Measurements from ENCODE around the gene BIRC6.
A peak's percentile ranks its signal among the peaks of the same experiment; 100 is the strongest.
"Not testable (repeated sequence)": the region's sequence is repeated elsewhere in the genome, so short reads cannot be mapped to it uniquely, and the experiment has no call there.

Gene BIRC6

GRCh38 chr2:32356681-32357317 is at the start of gene BIRC6:
Gene BIRC6, plus strand, starts transcription at chr2:32357023. Its CDS starts 139 bp downstream, at chr2:32357162.
- peak; percentile 94 for DNase-seq (ENCODE audit: low spot score)
- TF ChIP-seq, protein P1, sequence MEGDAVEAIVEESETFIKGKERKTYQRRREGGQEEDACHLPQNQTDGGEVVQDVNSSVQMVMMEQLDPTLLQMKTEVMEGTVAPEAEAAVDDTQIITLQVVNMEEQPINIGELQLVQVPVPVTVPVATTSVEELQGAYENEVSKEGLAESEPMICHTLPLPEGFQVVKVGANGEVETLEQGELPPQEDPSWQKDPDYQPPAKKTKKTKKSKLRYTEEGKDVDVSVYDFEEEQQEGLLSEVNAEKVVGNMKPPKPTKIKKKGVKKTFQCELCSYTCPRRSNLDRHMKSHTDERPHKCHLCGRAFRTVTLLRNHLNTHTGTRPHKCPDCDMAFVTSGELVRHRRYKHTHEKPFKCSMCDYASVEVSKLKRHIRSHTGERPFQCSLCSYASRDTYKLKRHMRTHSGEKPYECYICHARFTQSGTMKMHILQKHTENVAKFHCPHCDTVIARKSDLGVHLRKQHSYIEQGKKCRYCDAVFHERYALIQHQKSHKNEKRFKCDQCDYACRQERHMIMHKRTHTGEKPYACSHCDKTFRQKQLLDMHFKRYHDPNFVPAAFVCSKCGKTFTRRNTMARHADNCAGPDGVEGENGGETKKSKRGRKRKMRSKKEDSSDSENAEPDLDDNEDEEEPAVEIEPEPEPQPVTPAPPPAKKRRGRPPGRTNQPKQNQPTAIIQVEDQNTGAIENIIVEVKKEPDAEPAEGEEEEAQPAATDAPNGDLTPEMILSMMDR (conservative IDR thresholded peaks at IDR 0.05; ENCODE audit: low read depth): no peak
- CTCF ChIA-PET: interaction anchor here (0.6 kb wide), 1 partner anchor 369 kb away, joined by 3 read pairs; no protein-coding TSS in a partner anchor
- peak within 1 kb of the TSS; percentile 94 for H3K27ac ChIP-seq
- POLR2A ChIA-PET (ENCODE audit: low non-redundant PET): interaction anchor here (0.9 kb wide), 1 partner anchor 26 kb away, joined by 4 read pairs; no protein-coding TSS in a partner anchor

GRCh38 chr2:32310577-32310976 is 46.2 kb upstream of the BIRC6 start:
- TF ChIP-seq, protein P1 (conservative IDR thresholded peaks at IDR 0.05; ENCODE audit: low read depth): no peak
- CTCF ChIA-PET: no interaction called here
- POLR2A ChIA-PET (ENCODE audit: low non-redundant PET): no interaction called here
- H3K27ac ChIP-seq: no peak overlapping the region
- DNase-seq (ENCODE audit: low spot score): no peak

GRCh38 chr2:32314886-32315285 is 41.9 kb upstream of the BIRC6 start:
- CTCF ChIA-PET: interaction anchor here (0.7 kb wide), 1 partner anchor 36 kb away, joined by 3 read pairs; no protein-coding TSS in a partner anchor
- POLR2A ChIA-PET (ENCODE audit: low non-redundant PET): no interaction called here
- TF ChIP-seq, protein P1 (conservative IDR thresholded peaks at IDR 0.05; ENCODE audit: low read depth): no peak

GRCh38 chr2:32328679-32329078 is 28.1 kb upstream of the BIRC6 start:
- POLR2A ChIA-PET (ENCODE audit: low non-redundant PET); H3K27ac ChIP-seq; CTCF ChIA-PET; DNase-seq (ENCODE audit: low spot score): not testable (repeated sequence)

More at GRCh38 chr2:32314886-32315285, 41.9 kb upstream of the BIRC6 start:
- H3K27ac ChIP-seq: no peak overlapping the region
- DNase-seq (ENCODE audit: low spot score): no peak

GRCh38 chr2:32329180-32329980 is 27.4 kb upstream of the BIRC6 start:
- H3K27ac ChIP-seq; CTCF ChIA-PET; POLR2A ChIA-PET (ENCODE audit: low non-redundant PET); DNase-seq (ENCODE audit: low spot score): not testable (repeated sequence)

DNA sequence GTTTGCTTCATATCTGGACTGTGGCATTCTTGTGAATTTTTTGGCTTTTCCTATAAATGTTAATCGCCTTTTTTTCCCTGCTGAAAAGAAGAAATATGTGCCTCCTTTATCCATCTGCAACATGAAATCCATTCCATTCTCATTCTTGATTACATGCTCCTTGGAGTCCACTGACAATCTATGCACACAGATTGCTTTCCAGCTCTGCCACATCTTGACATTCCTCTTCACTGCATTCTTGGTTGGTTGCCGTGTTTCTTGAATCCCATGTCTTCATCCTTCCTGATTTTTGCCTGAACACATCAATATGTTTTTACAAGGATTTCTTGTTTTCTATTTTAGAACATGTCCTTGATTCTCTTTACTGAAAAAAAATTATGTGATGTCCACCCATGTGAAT is 26.7 kb upstream of the BIRC6 start:
- CTCF ChIA-PET: no interaction called here
- TF ChIP-seq, protein P1 (conservative IDR thresholded peaks at IDR 0.05; ENCODE audit: low read depth): no peak
- no peak for DNase-seq (ENCODE audit: low spot score)
- POLR2A ChIA-PET (ENCODE audit: low non-redundant PET): interaction anchor here (1.0 kb wide), 1 partner anchor 26 kb away, joined by 4 read pairs; the partner anchor contains the start of gene BIRC6
- no peak overlapping the region for H3K27ac ChIP-seq

GRCh38 chr2:32342801-32343200 is 14.0 kb upstream of the BIRC6 start:
- H3K27ac ChIP-seq: no peak overlapping the region
- no peak for DNase-seq (ENCODE audit: low spot score)
- TF ChIP-seq, protein P1 (conservative IDR thresholded peaks at IDR 0.05; ENCODE audit: low read depth): no peak
- POLR2A ChIA-PET (ENCODE audit: low non-redundant PET): no interaction called here
- CTCF ChIA-PET: no interaction called here

DNA sequence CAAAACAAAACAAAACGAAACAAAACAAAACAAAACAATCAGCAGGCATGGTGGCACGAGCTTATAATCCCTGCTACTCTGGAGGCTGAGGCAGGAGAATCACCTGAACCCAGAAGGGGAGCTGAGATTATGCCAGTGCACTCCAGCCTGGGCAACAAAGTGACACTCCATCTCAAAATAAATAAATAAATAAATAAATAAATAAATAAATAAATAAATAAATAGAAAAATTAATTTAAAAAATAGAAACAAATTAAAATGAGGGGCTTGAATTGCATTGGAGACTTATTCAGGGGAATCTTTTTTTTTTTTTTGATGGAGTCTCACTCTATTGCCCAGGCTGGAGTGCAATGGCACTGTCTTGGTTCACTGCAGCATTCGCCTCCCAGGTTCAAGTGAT is 6.0 kb upstream of the BIRC6 start:
- CTCF ChIA-PET: interaction anchor here (0.6 to 0.7 kb wide), 2 partner anchors 36 to 207 kb away, joined by 3 to 4 read pairs; no protein-coding TSS in a partner anchor
- DNase-seq (ENCODE audit: low spot score); POLR2A ChIA-PET (ENCODE audit: low non-redundant PET); H3K27ac ChIP-seq: not testable (repeated sequence)
